A673 (cell line): Measurements from ENCODE around the gene SAMD13. TPM values are rescaled to one million over a fixed set of nuclear protein-coding genes. Genes with fewer than 3 reads are reported as not detected.

Experiments
- BruUV-seq: library from RNA; stranded (reverse); fragments of 400-500 nt; replicated peaks from 2 replicates; lab custom pipeline; 2021; lab: Mats Ljungman, UMichigan
- CTCF ChIA-PET: fragments of 300-600 bp; sonication (Branson Sonifier 250); formaldehyde crosslinking; loops from one replicate; lab custom pipeline; 2022; ENCODE audit warnings: antibody characterized with exemption; lab: Charles Lee
- POLR2A ChIA-PET: fragments of 300-600 bp; sonication (Branson Sonifier 250); formaldehyde crosslinking; loops from one replicate; lab custom pipeline; 2022; ENCODE audit warnings: antibody characterized with exemption; ENCODE audit not compliant: low non-redundant PET; lab: Charles Lee
- DNase-seq: peaks from one replicate; pipeline ENCODE4 v3.0.0-alpha.2; 2015; ENCODE audit warnings: low spot score
- H3K27ac ChIP-seq: fragments of 200-600 bp; sonication (generic); 2 replicates; pipeline ENCODE4 v1.5.1; 2016; ENCODE audit warnings: mixed run types, low read depth, mild to moderate bottlenecking, mixed read lengths, antibody characterized with exemption, low read length; ENCODE audit not compliant: poor library complexity, severe bottlenecking
- H3K27me3 ChIP-seq: fragments of 200-600 bp; sonication (generic); replicated peaks from 2 replicates; pipeline ENCODE4 v1.6.1; 2017; ENCODE audit warnings: mixed run types, low read depth, mild to moderate bottlenecking, mixed read lengths, antibody characterized with exemption, low read length; ENCODE audit not compliant: insufficient read depth, poor library complexity
- H3K36me3 ChIP-seq: fragments of 200-600 bp; sonication (generic); 2 replicates; pipeline ENCODE4 v1.6.1; 2016; ENCODE audit warnings: mixed run types, mild to moderate bottlenecking, mixed read lengths, antibody characterized with exemption, low read length; ENCODE audit not compliant: insufficient read depth, poor library complexity, severe bottlenecking
- H3K4me1 ChIP-seq: fragments of 200-600 bp; sonication (generic); 2 replicates; pipeline ENCODE4 v1.6.1; 2017; ENCODE audit warnings: mixed run types, mild to moderate bottlenecking, mixed read lengths, antibody characterized with exemption, low read length; ENCODE audit not compliant: insufficient read depth, poor library complexity, severe bottlenecking
- H3K4me3 ChIP-seq: fragments of 200-600 bp; sonication (generic); 2 replicates; pipeline ENCODE4 v1.5.1; 2016; ENCODE audit warnings: low read depth, mixed run types, mild to moderate bottlenecking, mixed read lengths, low read length; ENCODE audit not compliant: poor library complexity, severe bottlenecking
- H3K9me3 ChIP-seq: fragments of 200-600 bp; sonication (generic); 2 replicates; pipeline ENCODE4 v1.6.1; 2016; ENCODE audit warnings: mixed run types, low read depth, mild to moderate bottlenecking, mixed read lengths, antibody characterized with exemption, low read length; ENCODE audit not compliant: poor library complexity, severe bottlenecking
- EZH2 ChIP-seq: fragments of 200-600 bp; sonication (generic); IDR thresholded peaks from 2 replicates; pipeline ENCODE4 v1.6.1; 2017; ENCODE audit warnings: borderline replicate concordance, low read depth, mild to moderate bottlenecking, mixed read lengths, antibody characterized with exemption, low read length; ENCODE audit not compliant: poor library complexity, severe bottlenecking
- intact Hi-C: fragments of 100-400 bp; cut with micrococcal nuclease; formaldehyde crosslinking; loops from one replicate; pipeline ENCODE4 v1.10.0; 2022; ENCODE audit not compliant: unreplicated experiment
- total RNA-seq: library from RNA; stranded (reverse); gene quantifications from 2 replicates; pipeline ENCODE4 v1.2.3, GENCODE V29; 2021
- TF ChIP-seq, protein P1 (sequence below): fragments of 300-800, 200-600 bp; sonication (generic); conservative IDR thresholded peaks from 2 replicates; pipeline ENCODE4 v1.5.1; 2017; ENCODE audit warnings: low read depth, mild to moderate bottlenecking, antibody characterized with exemption, low read length, moderate library complexity, mixed read lengths

SAMD13 gene
- total RNA-seq, 1 experiment from 2014 or later: 1.2 TPM

GRCh38 chr1:84264961-84265360 is 36.5 kb upstream of the SAMD13 start:
- ChIA-PET CTCF (no interaction called here), POLR2A (no interaction called here)
- DNase-seq: no peak
- Histone ChIP-seq H3K4me3 (no peak overlapping the region), H3K27ac (no peak overlapping the region), H3K36me3 (no peaks in the 10 kb centered on the region), H3K4me1 (no peaks in the 10 kb centered on the region), H3K27me3 (no peaks in the 10 kb centered on the region), H3K9me3 (no peaks in the 10 kb centered on the region)
- BruUV-seq: no TSS peak
- intact Hi-C loops: no loop called here
- TF ChIP-seq, protein P1, sequence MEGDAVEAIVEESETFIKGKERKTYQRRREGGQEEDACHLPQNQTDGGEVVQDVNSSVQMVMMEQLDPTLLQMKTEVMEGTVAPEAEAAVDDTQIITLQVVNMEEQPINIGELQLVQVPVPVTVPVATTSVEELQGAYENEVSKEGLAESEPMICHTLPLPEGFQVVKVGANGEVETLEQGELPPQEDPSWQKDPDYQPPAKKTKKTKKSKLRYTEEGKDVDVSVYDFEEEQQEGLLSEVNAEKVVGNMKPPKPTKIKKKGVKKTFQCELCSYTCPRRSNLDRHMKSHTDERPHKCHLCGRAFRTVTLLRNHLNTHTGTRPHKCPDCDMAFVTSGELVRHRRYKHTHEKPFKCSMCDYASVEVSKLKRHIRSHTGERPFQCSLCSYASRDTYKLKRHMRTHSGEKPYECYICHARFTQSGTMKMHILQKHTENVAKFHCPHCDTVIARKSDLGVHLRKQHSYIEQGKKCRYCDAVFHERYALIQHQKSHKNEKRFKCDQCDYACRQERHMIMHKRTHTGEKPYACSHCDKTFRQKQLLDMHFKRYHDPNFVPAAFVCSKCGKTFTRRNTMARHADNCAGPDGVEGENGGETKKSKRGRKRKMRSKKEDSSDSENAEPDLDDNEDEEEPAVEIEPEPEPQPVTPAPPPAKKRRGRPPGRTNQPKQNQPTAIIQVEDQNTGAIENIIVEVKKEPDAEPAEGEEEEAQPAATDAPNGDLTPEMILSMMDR: no peak
- TF ChIP-seq EZH2: no peak

GRCh38 chr1:84265867-84266266 is 35.6 kb upstream of the SAMD13 start:
- H3K27me3 ChIP-seq: no peaks in the 10 kb centered on the region
- no peak overlapping the region for H3K27ac ChIP-seq
- POLR2A ChIA-PET: no interaction called here
- no TSS peak for BruUV-seq
- no peak overlapping the region for H3K4me3 ChIP-seq
- CTCF ChIA-PET: no interaction called here
- H3K4me1 ChIP-seq: no peaks in the 10 kb centered on the region
- no peak for TF ChIP-seq EZH2
- TF ChIP-seq, protein P1: no peak
- no peaks in the 10 kb centered on the region for H3K36me3 ChIP-seq
- no peak for DNase-seq
- intact Hi-C loops: no loop called here
- no peaks in the 10 kb centered on the region for H3K9me3 ChIP-seq

GRCh38 chr1:84266748-84267147 is 34.8 kb upstream of the SAMD13 start:
- Histone ChIP-seq H3K27ac (no peak overlapping the region), H3K36me3 (no peaks in the 10 kb centered on the region), H3K9me3 (no peaks in the 10 kb centered on the region), H3K4me3 (no peak overlapping the region), H3K4me1 (no peaks in the 10 kb centered on the region), H3K27me3 (no peaks in the 10 kb centered on the region)
- DNase-seq: no peak
- CTCF ChIA-PET: no interaction called here
- no TSS peak for BruUV-seq
- intact Hi-C loops: no loop called here
- TF ChIP-seq, protein P1: no peak
- TF ChIP-seq EZH2: no peak
- POLR2A ChIA-PET: no interaction called here
